OCI-M1 (cell line): ENCODE measurements around the gene SP2.

ENCODE experiments used
- DNase-seq: peaks from one replicate; lab custom pipeline; 2025; lab: John Stamatoyannopoulos, UW

SP2 gene

DNA sequence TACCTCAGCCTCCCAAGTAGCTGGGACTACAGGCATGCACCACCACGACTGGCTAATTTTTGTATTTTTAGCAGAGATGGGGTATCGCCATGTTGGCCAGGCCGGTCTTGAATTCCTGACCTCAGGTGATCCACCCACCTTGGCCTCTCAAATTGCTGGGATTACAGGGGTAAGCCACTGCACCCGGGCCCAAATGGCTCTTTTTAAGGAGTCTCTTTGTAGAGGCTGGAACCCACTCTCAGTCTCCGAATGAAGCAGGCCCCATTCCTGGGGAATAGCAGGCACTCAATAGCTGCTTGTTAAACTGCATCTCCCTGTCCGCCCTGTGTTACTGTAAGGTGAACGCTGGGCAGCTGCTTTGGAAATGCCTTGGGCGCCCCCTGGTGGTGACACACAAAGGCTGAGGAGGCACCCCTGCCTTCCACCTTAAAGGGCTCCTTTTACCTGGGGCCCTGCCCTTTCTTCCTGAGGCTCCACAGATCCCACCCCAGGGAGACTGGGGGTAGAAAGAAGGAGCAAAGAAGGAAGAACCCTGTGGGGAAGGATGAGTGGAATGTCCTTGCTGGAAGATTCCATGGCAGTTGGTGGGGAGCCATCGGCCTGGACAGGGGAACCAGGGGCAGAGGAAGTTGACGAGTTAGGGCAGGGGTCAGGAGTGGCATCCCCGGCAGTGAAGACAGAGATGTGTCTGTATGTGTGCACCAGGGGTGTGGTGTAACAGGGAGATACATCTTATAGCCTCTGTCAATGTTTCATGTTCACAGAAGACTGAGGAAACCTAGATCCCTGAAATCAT lies 6.1 kb upstream of the SP2 start:
- peak; percentile 85 for DNase-seq

DNA sequence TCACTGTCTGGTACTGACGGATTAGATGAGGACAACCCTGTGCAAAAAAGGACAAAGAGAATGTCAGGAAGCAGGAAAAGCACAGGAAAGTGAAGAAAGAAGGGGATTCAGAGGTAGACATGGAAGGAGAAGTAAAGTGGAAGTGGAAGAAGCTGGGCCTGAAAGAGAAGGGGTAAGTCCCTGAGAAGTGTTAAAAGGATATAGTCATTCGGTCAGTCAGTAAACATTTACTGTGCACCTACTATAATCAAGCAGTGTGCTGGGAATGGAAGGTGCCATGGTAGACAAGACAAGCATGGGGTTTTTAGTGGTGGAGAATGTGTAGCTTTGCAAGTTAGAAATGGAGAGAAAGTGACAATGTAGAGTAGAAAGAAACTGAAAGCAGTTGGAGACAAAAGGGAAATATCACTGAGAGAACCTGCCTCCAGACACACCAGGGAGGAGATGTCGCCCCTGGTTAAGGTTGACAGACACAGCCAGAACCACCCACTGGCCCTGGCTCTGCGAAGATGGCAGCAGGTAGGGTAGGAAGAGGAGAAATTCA lies 4.4 kb upstream of the SP2 start:
- no peak for DNase-seq

DNA sequence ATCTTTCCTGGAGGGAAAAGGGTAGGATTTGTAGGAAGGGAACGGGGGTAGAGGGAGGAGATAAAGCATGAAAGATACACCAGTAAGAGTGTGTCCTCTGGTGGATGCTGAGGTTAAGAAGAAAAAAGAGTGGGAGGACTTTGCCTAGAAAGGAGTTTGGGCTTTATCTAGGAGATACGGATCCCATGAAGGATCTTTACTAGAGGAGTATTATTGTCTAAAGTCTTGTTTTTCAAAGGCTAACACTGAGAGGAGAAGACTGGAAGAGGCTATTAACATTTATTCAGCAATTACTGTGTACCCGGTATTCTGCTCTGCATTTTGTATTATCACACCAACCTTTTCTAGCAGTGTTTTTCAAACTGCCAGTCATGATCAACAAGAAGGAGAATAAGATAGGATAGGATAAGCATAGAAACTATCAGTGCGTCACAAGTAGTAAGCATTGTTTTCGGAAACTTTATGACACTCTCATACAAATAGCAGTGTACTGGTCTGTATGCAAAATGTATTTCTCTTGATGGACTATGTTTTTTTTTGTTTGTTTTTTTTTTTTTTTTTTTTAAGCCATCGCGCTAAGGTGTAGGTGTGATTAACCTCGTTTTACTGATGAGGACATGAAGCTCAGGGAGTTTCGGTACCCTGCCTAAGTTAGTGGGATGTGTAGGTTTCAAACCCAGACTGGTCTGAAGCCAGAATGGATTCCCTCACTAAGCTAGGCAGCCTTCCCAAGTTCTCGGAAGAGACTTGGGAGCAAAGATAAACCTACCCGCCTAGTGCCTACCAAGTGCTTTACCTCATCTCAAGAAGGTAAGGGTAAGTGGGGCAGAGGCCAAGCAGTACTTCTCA lies 1.3 kb upstream of the SP2 start:
- DNase-seq: peak; percentile 43

DNA sequence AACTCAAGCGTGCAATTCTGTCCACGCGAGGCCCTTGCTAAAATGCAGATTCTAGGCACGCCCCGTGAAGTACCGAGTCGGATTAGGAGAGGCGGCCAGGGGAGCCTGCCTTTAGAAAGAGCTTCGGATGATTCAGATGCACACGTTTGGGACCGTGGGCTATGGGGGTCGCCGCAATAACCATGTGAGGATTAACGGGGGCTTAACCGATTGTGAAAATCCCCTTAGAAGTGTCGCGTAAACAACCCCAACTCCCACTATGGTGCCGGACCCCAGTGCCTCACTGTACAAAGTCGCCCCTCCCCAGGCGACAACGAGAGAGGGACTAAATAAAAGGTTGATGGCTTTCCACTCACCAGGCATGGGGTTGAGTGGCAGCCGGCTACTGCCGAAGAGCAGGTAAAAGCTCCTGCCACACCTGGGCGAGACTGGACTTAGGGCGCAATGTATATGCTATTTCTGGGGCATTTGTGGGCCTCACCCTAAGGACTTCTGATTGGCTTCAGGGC lies 635 bp upstream of the SP2 start:
- peak; percentile 71 for DNase-seq

GRCh38 chr17:47896672-47897490 lies 845 bp downstream of the SP2 start:
- DNase-seq: peak; percentile 63

- DNase-seq: no peak
Observed at GRCh38 chr17:47897561-47897960, 1.5 kb downstream of the SP2 start.

DNA sequence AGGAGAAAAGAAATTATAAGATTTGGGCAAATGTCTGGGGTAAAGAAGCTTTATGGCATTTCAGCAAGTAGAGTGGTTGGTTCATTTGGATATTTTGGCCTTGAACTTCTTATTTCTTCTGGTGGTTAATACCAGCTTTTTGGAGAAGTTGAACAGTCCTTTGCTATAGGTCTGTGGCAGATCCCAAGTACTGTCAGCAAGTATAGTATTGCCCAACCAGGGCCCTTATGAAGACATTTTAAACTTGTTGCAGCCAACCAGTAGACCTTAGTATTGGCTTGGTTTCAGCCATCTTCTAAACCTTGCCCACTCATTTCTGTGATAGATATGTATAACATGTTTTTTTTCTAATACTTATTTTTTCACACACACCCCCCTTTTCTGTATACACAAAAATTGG lies 2.2 kb downstream of the SP2 start:
- no peak for DNase-seq

GRCh38 chr17:47899643-47900042 lies 3.6 kb downstream of the SP2 start:
- no peak for DNase-seq

GRCh38 chr17:47901423-47901822 lies 5.4 kb downstream of the SP2 start:
- DNase-seq: no peak

DNA sequence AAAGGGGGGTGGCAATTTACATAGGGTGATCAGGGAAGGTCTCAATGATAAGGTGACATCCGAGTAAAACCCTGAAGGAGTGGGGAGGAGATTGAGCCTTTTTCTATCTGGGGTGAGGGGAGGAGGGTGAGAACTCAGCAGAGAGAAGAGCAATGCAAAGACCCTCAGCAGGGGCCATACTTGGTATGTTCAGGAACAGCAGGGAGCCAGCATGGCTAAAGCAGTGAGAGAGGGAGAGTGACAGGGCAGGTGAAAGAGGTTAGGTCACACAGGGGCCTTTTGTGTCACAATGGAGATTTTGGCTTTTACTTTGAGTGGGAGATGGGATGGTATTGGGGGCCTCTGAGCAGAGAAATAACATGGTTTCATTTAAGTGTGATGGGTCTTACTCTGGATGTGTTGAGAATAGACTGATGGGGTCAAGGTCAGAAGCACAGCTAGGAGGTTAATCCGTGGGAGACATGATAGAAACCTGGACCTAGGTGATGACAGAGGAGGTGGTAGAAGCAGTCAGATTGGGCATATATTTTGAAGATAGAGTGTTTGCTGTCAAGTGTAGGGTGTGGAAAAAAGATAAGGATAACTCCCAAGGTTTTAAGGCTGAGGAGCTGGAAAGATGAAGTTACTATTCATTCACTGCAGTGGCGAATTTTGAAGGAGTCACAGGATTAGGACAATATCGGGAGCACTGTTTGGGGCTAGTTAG lies 6.2 kb downstream of the SP2 start:
- DNase-seq: no peak

DNA sequence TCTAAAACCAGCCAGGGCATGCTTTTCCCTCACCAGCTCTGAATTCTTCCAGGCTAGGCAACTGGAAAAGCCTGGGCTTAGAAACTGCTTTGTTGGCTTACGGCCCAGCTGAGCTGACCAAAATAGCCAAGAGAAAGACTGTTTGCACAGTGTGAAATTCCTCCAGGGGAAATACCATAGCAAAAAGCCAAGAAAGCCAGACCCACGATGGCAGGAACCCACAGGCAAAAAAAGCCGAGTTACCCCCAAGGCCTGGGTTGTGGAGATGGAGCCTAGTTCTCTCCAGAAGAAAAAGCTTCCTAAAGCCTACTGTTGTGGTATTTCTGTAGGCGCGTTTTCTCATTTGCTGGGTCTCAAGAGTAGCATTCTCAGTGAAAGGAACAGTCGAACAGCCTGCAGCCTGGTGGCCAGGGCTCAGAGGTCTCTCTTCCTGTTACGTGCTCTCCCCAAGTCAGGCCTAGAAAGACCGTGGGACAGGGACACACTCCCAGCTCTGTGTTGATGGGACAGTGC lies 9.2 kb downstream of the SP2 start:
- DNase-seq: no peak

DNA sequence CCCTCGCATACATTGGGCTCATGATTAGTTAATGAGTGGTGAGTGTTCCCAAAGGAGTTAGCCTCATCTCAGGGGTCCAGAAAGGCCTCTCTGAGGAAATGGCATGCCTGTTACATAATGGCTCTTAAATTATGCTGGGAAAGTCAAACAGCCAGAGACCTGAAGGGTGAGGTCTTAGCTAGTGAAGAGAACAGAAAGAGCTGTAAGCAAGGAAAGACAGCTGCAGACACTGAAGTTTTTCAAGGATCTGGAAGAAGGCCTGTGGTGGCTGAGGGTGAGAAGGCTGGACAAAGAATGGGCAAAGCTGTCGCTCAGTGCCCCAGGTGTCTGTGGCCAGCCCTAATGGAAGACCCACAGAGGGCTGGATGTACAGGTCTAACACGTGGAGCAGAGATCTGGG lies 10.4 kb downstream of the SP2 start:
- DNase-seq: no peak

DNA sequence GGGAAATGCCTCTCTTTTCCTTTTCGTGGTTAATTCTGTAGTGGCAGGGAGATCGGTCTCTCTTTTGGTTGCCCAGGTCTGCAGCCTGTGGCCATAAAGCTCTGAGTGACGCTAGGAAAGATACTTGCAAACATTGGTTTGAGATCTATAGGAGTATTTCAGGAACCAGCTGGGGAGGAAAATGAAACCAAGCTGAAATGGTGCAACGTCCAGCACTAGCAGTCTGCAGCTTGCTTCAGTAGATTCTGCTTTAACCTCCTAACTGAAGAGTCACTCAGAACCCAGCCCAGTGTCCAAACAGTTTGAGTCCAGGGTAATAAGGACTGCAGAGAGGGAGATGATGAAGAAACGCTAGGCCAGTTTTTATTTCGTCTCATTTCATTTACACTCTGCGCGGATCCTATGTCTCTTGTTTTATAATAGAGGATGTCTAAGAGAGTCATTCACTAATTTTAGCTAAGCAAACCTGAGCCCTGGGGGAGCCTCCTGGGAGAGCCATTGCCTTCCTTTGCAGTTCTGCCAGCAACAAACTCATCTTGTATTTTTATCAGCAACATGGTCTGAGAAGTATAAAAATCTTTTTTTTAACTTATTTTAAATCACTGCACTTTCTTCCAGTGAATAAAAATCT lies 12.0 kb downstream of the SP2 start:
- peak; percentile 30 for DNase-seq

GRCh38 chr17:47913050-47913449 lies 17.0 kb downstream of the SP2 start:
- DNase-seq: no peak

DNA sequence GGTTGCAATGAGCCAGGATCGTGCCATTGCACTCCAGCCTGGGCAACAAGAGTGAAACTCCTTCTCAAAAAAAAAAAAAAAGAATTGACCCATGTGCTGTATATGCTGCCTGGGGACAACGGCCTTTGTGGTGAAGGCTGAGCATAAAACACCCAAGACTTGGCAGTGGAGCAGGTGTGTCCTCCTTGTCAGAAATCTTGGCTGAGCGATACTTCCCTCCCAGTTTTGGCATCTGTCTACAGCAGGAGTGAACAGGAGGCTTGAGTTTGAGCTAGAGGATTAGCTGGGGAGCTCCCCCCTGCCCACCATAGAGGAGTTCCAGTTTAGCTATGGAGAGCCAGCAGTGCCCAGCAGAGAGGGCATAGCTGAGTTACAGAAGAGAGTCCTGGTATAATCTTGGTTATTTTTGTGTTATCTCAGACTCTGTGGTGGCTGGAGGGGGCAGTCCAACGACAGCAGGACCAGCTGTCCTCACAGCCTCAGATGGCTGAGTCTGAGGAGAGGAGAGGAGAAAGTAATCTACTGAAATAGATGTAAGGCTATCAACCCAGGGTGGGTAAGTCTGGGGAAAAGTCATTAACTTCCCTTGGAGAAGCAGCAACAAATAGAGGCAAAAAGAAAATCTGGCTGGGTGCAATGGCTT lies 18.4 kb downstream of the SP2 start:
- DNase-seq: no peak

DNA sequence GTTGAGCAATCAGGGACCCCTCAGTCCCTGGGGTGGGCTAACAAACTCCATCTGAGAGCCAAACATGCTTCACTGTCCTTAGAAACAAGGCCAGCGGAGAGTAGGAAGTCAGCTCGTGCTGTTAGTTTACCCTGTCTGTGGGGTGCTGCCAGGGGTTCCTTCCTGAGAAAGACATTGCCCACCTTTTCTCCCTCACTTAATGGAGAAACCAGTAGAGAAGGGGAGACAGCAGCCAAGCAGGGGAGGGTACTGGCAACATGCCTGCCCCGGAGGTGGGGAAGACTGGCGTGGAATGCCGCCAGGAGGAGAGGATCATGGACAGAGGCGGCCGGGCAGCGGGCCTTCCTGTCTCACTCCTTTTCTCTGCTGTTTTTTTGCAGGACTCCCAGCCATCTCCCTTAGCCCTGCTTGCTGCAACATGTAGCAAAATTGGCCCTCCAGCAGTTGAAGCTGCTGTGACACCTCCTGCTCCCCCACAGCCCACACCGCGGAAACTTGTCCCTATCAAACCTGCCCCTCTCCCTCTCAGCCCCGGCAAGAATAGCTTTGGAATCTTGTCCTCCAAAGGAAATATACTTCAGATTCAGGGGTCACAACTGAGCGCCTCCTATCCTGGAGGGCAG lies 19.9 kb downstream of the SP2 start:
- DNase-seq: no peak

- DNase-seq: no peak
Observed at GRCh38 chr17:47916489-47917208, 20.6 kb downstream of the SP2 start.

- no peak for DNase-seq
Observed at GRCh38 chr17:47917581-47917980, 21.5 kb downstream of the SP2 start.

DNA sequence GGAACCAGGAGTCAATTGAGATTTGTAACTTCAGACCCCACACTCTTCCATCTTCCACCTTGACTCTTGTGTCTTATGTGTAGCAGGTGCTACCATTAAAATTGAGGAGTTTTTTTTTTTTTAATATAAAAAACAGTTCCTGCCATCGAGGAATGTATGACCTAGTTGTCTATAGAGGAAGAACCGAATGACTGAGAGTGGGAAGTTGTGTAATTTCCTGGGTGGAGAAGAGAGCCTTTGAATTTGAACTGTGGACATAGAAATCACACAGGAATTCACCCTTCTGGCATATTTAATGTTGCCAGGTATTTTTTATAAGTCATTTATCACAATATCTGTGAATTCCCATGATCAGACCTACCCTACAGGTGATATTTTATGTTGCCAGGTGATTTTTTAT lies 22.0 kb downstream of the SP2 start:
- DNase-seq: no peak
